HCT116 (cell line): ENCODE data around the gene DPPA3. TPM values are rescaled to one million over a fixed set of nuclear protein-coding genes. Genes with fewer than 3 reads are reported as not detected.
"Not testable (repeated sequence)": the region's sequence is repeated elsewhere in the genome, so short reads cannot be mapped to it uniquely, and the experiment has no call there.

Experiments used
- ATAC-seq: fragments of 200-7000 bp; cut with Tn5 transposase; 2 replicates; pipeline ENCODE4 v1.9.1; 2020; ENCODE audit warnings: mild to moderate bottlenecking, moderate library complexity
- BruUV-seq: library from RNA; stranded (reverse); fragments of 400-500 nt; replicated peaks from 2 replicates; lab custom pipeline; 2021; lab: Mats Ljungman, UMichigan
- CTCF ChIA-PET: fragments of 300-600 bp; sonication (Branson Sonifier 250); formaldehyde crosslinking; loops from one replicate; lab custom pipeline; 2021; ENCODE audit warnings: antibody characterized with exemption; lab: Charles Lee
- POLR2A ChIA-PET: fragments of 300-600, 350-600 bp; sonication (Branson Sonifier 250); formaldehyde crosslinking; loops from one replicate; lab custom pipeline; 2021; ENCODE audit warnings: antibody characterized with exemption; lab: Charles Lee
- RAD21 ChIA-PET, 2 experiments: fragments of 300-600 bp; sonication (Branson Sonifier 250); formaldehyde crosslinking; loops; one replicate each; lab custom pipeline; 2023; ENCODE audit warnings: low total read pairs in 2 of 2; ENCODE audit not compliant: uncharacterized antibody in 2 of 2, unreplicated experiment in 2 of 2, low non-redundant PET in 1 of 2; lab: Charles Lee
- DNase-seq: peaks from one replicate; pipeline ENCODE4 v3.0.0-alpha.2; 2010; ENCODE audit warnings: low read depth, low spot score
- H2AFZ ChIP-seq: fragments of 200-600 bp; shearing (Covaris generic), sonication (generic); 2 replicates; pipeline ENCODE4 v1.6.1; 2017; ENCODE audit warnings: low read depth, mixed run types, mixed read lengths, antibody characterized with exemption, low read length; ENCODE audit not compliant: poor library complexity, severe bottlenecking
- H3K27ac ChIP-seq: 2 replicates; pipeline ENCODE4 v1.5.1; 2012; ENCODE audit warnings: low read depth, low read length
- H3K27me3 ChIP-seq: fragments of 200-600 bp; sonication (generic); 2 replicates; pipeline ENCODE4 v1.6.1; 2016; ENCODE audit warnings: mixed run types, low read length, mixed read lengths; ENCODE audit not compliant: insufficient read depth
- H3K36me3 ChIP-seq, 2 experiments: fragments of 200-500 bp in 1 of 2; fragments of 200-600 bp in 1 of 2; sonication (Bioruptor generic) in 1 of 2; sonication (generic) in 1 of 2; 2 replicates each; pipeline versions ENCODE4 v1.5.1 to v1.6.1; 2014 to 2016; ENCODE audit warnings: low read length in 2 of 2, inconsistent platforms in 1 of 2, mixed read lengths in 1 of 2, mixed run types in 1 of 2; ENCODE audit not compliant: insufficient read depth in 2 of 2, control insufficient read depth in 1 of 2
- H3K4me1 ChIP-seq, 2 experiments: fragments of 200-600 bp in 1 of 2; sonication (generic) in 1 of 2; 2 replicates each; pipeline versions ENCODE4 v1.5.1 to v1.6.1; 2012 to 2017; ENCODE audit warnings: low read length in 2 of 2, inconsistent platforms in 1 of 2, mild to moderate bottlenecking in 1 of 2, mixed read lengths in 1 of 2, mixed run types in 1 of 2, moderate library complexity in 1 of 2; ENCODE audit not compliant: insufficient read depth in 2 of 2, control insufficient read depth in 1 of 2
- H3K4me2 ChIP-seq: fragments of 200-600 bp; sonication (generic); 2 replicates; pipeline ENCODE4 v1.6.1; 2017; ENCODE audit warnings: mixed run types, low read length, mixed read lengths
- H3K4me3 ChIP-seq, 2 experiments: fragments of 200-600 bp in 1 of 2; sonication (generic) in 1 of 2; replicated peaks in 1 of 2; 2 replicates each; pipeline ENCODE4 v1.5.1; 2011 to 2016; ENCODE audit warnings: low read length in 2 of 2, control low read depth in 1 of 2, low read depth in 1 of 2, mild to moderate bottlenecking in 1 of 2, mixed read lengths in 1 of 2, mixed run types in 1 of 2
- H3K79me2 ChIP-seq: fragments of 200-600 bp; sonication (generic); 2 replicates; pipeline ENCODE4 v1.6.1; 2017; ENCODE audit warnings: mild to moderate bottlenecking, mixed run types, low read length, moderate library complexity, mixed read lengths; ENCODE audit not compliant: insufficient read depth
- H3K9ac ChIP-seq: fragments of 200-600 bp; sonication (generic); 2 replicates; pipeline ENCODE4 v1.6.1; 2016; ENCODE audit warnings: low read length, mixed read lengths
- H3K9me2 ChIP-seq: fragments of 200-600 bp; sonication (generic), shearing (Covaris generic); 2 replicates; pipeline ENCODE4 v1.6.1; 2017; ENCODE audit warnings: mixed run types, mild to moderate bottlenecking, moderate library complexity; ENCODE audit not compliant: insufficient read depth
- H3K9me3 ChIP-seq, 2 experiments: fragments of 200-500 bp in 1 of 2; fragments of 200-600 bp in 1 of 2; sonication (Bioruptor generic) in 1 of 2; sonication (generic) in 1 of 2; 2 replicates each; pipeline ENCODE4 v1.6.1; 2014 to 2017; ENCODE audit warnings: low read length in 2 of 2, mixed read lengths in 2 of 2, inconsistent platforms in 1 of 2, low read depth in 1 of 2, mild to moderate bottlenecking in 1 of 2, mixed run types in 1 of 2, moderate library complexity in 1 of 2; ENCODE audit not compliant: control insufficient read depth in 1 of 2, insufficient read depth in 1 of 2
- H4K20me1 ChIP-seq: fragments of 200-600 bp; sonication (generic), shearing (Covaris generic); 2 replicates; pipeline ENCODE4 v1.6.1; 2017; ENCODE audit warnings: mixed run types, mild to moderate bottlenecking, moderate library complexity; ENCODE audit not compliant: insufficient read depth
- CEBPB ChIP-seq: IDR thresholded peaks from 2 replicates; pipeline ENCODE4 v1.6.1; 2012; ENCODE audit warnings: low read depth
- EGR1 ChIP-seq: IDR thresholded peaks from 2 replicates; pipeline ENCODE4 v1.6.1; 2012; ENCODE audit warnings: low read depth
- EZH2 ChIP-seq: fragments of 200-600 bp; sonication (generic); IDR thresholded peaks from 2 replicates; pipeline ENCODE4 v1.6.1; 2017; ENCODE audit warnings: antibody characterized with exemption, mixed run types
- EZH2phosphoT487 ChIP-seq: fragments of 200-600 bp; IDR thresholded peaks from 2 replicates; pipeline ENCODE4 v1.6.1; 2018; ENCODE audit warnings: antibody characterized with exemption, borderline replicate concordance
- FOSL1 ChIP-seq: IDR thresholded peaks from 2 replicates; pipeline ENCODE4 v1.6.1; 2012; ENCODE audit warnings: low read depth
- MAX ChIP-seq: IDR thresholded peaks from 2 replicates; pipeline ENCODE4 v1.6.1; 2012
- POLR2A ChIP-seq: IDR thresholded peaks from 2 replicates; pipeline ENCODE4 v1.7.0; 2011; ENCODE audit warnings: borderline replicate concordance; ENCODE audit not compliant: insufficient read depth, insufficient read length; ENCODE audit errors: extremely low read depth
- POLR2AphosphoS5 ChIP-seq: IDR thresholded peaks from 2 replicates; pipeline ENCODE4 v1.6.1; 2011; ENCODE audit warnings: mild to moderate bottlenecking, low read depth, low read length, moderate library complexity
- RAD21 ChIP-seq: IDR thresholded peaks from 2 replicates; pipeline ENCODE4 v1.6.1; 2012; ENCODE audit warnings: low read depth, mild to moderate bottlenecking
- SIN3A ChIP-seq: IDR thresholded peaks from 2 replicates; pipeline ENCODE4 v1.6.1; 2012; ENCODE audit warnings: low read depth
- SP1 ChIP-seq: IDR thresholded peaks from 2 replicates; pipeline ENCODE4 v1.6.1; 2012; ENCODE audit warnings: low read depth
- YY1 ChIP-seq: IDR thresholded peaks from 2 replicates; pipeline ENCODE4 v1.6.1; 2011; ENCODE audit warnings: low read length, low read depth, moderate library complexity, mild to moderate bottlenecking; ENCODE audit not compliant: insufficient replicate concordance; ENCODE audit errors: extremely low read depth
- ZFX ChIP-seq: fragments of 450-650 bp; IDR thresholded peaks from 2 replicates; pipeline ENCODE4 v1.6.1; 2017
- intact Hi-C: fragments of 100-400 bp; cut with micrococcal nuclease; formaldehyde crosslinking; loops from 2 replicates; pipeline ENCODE4 v1.10.0; 2022
- total RNA-seq: library from RNA; stranded (reverse); gene quantifications from one replicate; pipeline ENCODE4 v1.2.1, GENCODE V29; 2021; ENCODE audit not compliant: unreplicated experiment
- TF ChIP-seq, protein P1 (sequence below): IDR thresholded peaks from 2 replicates; pipeline ENCODE4 v1.6.1; 2012

Gene DPPA3
- total RNA-seq, 1 experiment from 2014 or later = not detected

GRCh38 chr12:7755668-7756067, 44.4 kb downstream of the DPPA3 start:
- H3K4me1 ChIP-seq, CTCF ChIA-PET, H3K27me3 ChIP-seq, H4K20me1 ChIP-seq, H2AFZ ChIP-seq, ATAC-seq, H3K4me3 ChIP-seq, RAD21 ChIA-PET, H3K9me2 ChIP-seq, H3K79me2 ChIP-seq, BruUV-seq, H3K4me2 ChIP-seq, H3K9me3 ChIP-seq, POLR2A ChIA-PET, intact Hi-C loops, H3K27ac ChIP-seq, DNase-seq, H3K36me3 ChIP-seq, H3K9ac ChIP-seq: not testable (repeated sequence)

DNA sequence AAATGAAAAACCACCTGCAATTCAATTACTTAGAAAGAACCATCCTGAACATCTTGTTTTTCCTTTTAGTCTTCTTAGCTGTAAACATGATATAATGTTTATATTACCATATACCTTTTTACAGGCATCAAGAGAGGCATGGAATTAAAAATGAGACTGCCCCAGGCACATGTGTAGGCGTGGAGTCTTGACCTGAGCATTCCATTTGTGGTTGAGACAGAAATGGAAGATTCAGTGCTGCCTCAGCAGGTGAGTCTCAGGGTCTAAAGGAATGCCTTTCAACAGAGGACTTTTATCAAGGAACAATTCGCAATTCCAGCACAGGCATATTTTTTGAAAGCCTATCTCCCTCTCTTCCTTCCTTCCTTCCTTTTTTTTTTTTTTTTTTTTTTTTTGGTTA, 45.8 kb downstream of the DPPA3 start:
- Histone ChIP-seq H4K20me1 (no peaks in the 10 kb centered on the region), H3K9ac (no peak overlapping the region), H3K4me1 (peaks cover 0 to 4% of the 10 kb centered on the region in 2 experiments; a peak in 1 of 4 replicates), H3K27me3 (no peaks in the 10 kb centered on the region), H3K9me3 (no peaks in the 10 kb centered on the region), H3K9me2 (no peaks in the 10 kb centered on the region), H3K79me2 (no peaks in the 10 kb centered on the region), H2AFZ (no peak overlapping the region), H3K4me2 (no peak overlapping the region), H3K27ac (no peak overlapping the region), H3K4me3 (no peak overlapping the region), H3K36me3 (no peaks in the 10 kb centered on the region)
- intact Hi-C loops = no loop called here
- BruUV-seq = no TSS peak
- ATAC-seq (no peak), DNase-seq (no peak)
- ChIA-PET CTCF (no interaction called here), POLR2A (no interaction called here), RAD21 (no interaction called here)
- TF ChIP-seq, protein P1, sequence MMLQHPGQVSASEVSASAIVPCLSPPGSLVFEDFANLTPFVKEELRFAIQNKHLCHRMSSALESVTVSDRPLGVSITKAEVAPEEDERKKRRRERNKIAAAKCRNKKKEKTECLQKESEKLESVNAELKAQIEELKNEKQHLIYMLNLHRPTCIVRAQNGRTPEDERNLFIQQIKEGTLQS = no peak

GRCh38 chr12:7758766-7759140, 47.5 kb downstream of the DPPA3 start:
- Histone ChIP-seq H3K4me3 (no peak overlapping the region), H4K20me1 (no peaks in the 10 kb centered on the region), H3K9ac (no peak overlapping the region), H3K27ac (no peak overlapping the region), H3K4me1 (peaks cover 0 to 4% of the 10 kb centered on the region in 2 experiments; a peak in 1 of 4 replicates), H3K4me2 (no peak overlapping the region), H2AFZ (no peak overlapping the region), H3K9me2 (no peaks in the 10 kb centered on the region), H3K27me3 (no peaks in the 10 kb centered on the region), H3K79me2 (no peaks in the 10 kb centered on the region), H3K9me3 (no peaks in the 10 kb centered on the region), H3K36me3 (no peaks in the 10 kb centered on the region)
- intact Hi-C loops = no loop called here
- ChIA-PET CTCF (no interaction called here), POLR2A (no interaction called here), RAD21 (no interaction called here)
- TF ChIP-seq FOSL1 (no peak), EGR1 (no peak), ZFX (no peak), RAD21 (no peak), POLR2AphosphoS5 (no peak), SIN3A (no peak), CEBPB (no peak), POLR2A (no peak), SP1 (no peak), EZH2 (no peak), MAX (no peak), EZH2phosphoT487 (no peak), YY1 (no peak)
- TF ChIP-seq, protein P1 = no peak
- no peak for DNase-seq
- BruUV-seq = no TSS peak
- ATAC-seq = no peak
